Kidney tubule cell (primary cell): Measurements from ENCODE around the gene BLVRB.
"Not testable (repeated sequence)": the region's sequence is repeated elsewhere in the genome, so short reads cannot be mapped to it uniquely, and the experiment has no call there.

Experiments used
- DNase-seq: peaks from one replicate; pipeline ENCODE4 v3.0.0-alpha.2; 2018; ENCODE audit warnings: low spot score

Gene BLVRB

DNA sequence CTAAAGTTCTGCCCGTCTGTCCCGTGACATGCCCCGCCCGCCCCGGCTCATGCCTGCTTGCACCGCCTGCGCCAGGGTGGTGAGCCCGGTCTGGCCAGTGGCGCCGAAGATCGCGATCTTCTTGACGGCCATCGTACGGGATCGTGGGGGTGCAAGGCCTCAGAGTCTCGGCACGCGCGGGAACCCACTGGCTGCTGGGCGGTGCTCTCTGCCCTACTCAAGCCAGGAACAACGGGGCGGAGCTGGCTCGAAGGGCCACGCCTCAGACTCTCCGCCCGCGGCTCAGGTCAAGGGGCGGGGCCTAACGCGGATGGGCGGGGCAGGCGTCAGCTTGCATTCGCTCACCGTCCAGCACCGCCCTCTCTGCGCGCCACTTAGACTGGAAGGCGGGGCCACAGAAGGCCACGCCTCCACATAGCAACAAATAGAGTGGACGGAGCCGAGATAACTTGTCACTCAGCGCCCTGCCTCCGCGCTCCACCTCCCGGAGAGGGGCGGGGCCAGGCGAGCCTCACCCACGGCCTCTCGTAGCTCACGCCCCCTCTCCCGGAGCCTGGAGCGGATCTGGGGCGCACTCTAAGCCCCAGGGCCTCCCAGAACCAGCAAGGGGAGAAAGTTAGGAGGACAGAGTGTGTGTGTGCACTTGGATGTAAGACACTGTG lies at the start of gene BLVRB:
Gene BLVRB, minus strand, starts transcription at position 189 of the 662 bp plus-strand sequence. Its CDS starts 57 bp downstream, at position 132.
- peak; percentile 99 for DNase-seq

- DNase-seq = no peak
Observed at GRCh38 chr19:40513741-40514315, 48.3 kb upstream of the BLVRB start.

- no peak for DNase-seq
Observed at GRCh38 chr19:40513345-40513678, 47.8 kb upstream of the BLVRB start.

GRCh38 chr19:40512473-40513344 lies 47.2 kb upstream of the BLVRB start:
- no peak for DNase-seq

DNA sequence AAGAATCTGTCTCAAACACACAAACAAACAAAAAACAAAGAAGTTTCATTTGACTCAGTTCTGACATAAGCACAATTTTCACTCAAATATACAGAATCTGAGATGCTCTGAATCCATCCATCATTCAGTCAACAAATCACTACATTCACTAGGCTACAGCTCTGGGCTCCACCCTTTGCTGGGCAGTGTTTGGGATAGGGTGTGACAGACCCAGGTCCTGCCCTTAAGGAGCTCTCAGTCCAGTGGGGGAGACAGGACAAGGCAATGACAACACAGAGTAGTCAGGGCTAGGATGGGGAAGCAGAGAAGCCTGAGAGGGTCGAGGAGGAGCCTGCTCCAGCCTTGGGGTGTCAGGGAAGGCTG lies 46.5 kb upstream of the BLVRB start:
- DNase-seq = no peak

DNA sequence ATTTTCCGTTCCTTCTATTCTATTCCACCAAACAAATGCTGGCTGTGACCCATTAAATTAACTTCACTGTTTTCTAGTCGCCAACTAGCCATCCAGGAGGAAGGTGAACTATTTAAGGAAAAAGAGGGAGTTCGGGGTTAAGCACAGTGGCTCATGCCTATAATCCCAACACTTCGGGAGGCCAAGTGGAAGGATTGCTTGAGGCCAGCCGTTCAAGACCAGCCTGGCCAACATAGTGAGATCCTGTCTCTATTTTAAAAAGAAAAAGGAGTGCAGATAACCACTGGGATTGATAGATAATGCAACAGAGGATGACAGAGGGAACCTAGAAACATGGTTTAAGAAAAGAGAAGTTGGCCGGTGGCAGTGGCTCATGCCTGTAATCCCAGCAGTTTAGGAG lies 45.9 kb upstream of the BLVRB start:
- DNase-seq = no peak

DNA sequence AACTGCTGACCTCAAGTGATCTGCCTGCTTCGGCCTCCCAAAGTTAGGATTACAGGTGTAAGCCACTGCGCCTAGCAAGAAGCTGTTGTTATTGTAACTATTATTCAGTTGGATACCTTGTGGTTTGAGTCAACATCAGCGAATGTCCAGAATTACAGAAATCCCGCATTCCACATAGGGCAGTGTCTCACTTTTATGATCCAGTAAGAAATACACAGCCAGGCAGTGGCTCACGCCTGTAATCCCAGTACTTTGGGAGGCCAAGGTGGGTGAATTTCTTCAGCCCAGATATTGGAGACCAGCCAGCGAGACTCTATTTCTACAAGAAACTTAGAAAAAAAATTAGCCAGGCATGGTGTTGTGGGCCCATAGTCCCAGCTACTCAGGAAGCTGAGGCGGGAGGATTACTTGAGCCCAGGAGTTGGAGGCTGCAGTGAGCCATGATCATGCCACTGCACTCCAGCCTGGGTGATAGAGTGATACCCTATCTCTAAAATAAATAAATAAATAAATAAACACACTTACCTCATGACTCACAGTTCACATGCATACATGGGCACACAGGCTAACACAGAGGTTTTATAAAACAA lies 45.1 kb upstream of the BLVRB start:
- DNase-seq = no peak

- no peak for DNase-seq
Observed at GRCh38 chr19:40508739-40509260, 43.3 kb upstream of the BLVRB start.

GRCh38 chr19:40507892-40508291 lies 42.3 kb upstream of the BLVRB start:
- no peak for DNase-seq

GRCh38 chr19:40506099-40506498 lies 40.6 kb upstream of the BLVRB start:
- DNase-seq = no peak

DNA sequence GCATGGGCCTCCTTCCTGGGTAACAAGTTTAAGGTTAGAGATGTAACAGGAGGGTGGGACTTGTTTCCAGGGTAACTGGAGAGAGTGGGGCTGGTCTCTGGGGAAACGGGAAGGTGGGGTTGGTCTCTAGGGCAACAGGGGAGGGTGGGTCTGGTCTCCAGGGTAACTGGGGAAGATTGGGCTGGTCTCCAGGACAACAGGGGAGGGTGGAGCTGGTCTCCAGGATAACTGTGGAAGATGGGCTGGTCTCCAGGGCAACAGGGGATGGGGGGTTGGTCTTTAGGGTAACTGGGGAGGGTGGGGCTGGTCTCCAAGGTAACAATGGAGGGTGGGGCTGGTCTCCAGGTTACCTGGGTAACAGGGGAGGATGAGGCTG lies 37.8 kb upstream of the BLVRB start:
- no peak for DNase-seq

- no peak for DNase-seq
Observed at GRCh38 chr19:40502647-40503319, 37.2 kb upstream of the BLVRB start.

DNA sequence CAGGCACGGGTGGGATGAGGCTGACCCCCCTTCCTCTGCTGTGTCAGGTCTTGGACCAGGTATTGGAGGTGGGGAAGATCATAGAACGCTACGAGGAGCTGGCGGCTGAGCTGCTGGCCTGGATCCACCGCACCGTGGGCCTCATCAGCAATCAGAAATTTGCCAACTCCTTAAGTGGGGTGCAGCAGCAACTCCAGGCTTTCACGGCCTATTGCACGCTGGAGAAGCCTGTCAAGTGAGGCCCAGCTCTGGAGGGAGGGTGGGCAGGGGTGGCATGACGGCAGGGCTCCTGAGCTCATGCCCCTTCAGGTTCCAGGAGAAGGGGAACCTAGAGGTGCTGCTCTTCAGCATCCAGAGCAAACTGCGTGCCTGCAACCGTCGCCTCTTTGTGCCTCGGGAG lies 36.5 kb upstream of the BLVRB start:
- DNase-seq = no peak

DNA sequence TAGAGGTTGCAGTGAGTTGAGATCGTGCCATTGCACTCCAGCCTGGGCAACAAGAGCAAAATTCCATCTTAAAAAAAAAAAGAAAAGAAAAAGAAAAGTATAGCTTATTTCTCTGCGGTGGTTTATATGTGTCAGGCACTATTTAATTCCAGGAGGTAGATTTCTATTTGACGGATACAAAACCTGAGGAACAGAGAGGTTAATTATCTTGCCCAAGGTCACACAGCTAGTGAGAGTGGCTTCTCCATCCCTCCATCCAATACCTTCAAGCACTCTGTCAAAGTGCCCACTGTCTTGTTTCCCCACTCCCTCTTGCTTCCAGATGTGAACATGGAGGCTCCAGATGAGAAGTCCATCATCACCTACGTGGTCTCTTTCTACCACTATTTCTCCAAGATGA lies 36.1 kb upstream of the BLVRB start:
- DNase-seq = no peak

DNA sequence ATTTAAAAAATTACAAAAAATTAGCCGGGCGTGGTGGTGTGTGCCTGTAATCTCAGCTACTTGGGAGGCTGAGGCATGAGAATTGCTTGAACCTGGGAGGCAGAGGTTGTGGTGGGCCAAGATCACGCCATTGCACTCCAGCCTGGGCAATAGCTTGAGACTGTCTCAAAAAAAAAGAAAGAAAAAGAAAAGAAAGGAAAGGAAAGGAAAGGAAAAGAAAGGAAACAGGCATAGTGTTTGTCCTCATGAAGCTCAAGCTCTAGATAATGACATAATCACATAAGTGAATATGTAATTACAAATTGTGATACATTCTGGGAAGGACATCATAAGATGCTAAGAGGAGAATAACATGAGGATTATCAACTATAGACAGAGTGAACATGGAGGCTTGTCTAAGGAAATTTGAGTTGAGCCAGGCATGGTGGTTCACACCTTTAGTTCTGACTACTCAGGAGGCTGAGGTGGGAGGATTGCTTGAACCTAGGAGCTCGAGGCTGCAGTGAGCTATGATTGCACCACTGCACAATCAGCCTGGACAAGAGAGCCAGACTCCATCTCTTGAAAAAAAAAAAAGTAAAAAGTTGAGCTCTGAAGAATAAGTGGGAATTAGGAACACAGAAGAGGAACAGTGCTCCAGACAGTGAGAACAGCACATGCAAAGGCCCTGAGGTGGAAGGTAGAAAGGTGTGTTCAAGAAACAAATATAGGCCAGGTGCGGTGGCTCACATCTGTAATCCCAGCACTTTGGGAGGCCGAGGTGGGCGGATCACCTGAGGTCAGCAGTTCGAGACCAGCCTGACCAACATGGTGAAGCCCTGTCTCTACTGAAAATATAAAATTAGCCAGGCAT lies 35.4 kb upstream of the BLVRB start:
- not testable (repeated sequence) for DNase-seq

DNA sequence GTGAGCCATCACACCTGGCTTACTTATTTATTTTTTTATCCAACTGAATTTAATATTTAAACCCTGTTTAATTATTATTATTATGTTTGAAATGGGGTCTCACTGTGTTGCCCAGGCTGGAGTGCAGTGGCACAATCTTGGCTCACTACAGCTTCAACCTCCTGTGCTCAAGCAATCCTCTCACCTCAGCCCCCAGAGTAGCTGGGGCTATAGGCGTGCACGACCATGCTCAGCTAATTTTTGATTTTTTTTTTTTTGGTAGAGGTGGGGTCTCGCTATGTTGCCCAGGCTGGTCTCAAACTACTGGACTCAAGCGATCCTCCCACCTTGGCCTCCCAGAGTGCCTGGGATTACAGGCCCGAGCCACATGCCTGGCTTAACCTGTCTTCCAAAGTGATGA lies 33.8 kb upstream of the BLVRB start:
- DNase-seq = no peak

GRCh38 chr19:40497214-40497613 lies 31.7 kb upstream of the BLVRB start:
- DNase-seq = no peak

GRCh38 chr19:40494191-40494838 lies 28.8 kb upstream of the BLVRB start:
- no peak for DNase-seq

- DNase-seq = no peak
Observed at GRCh38 chr19:40493778-40494177, 28.2 kb upstream of the BLVRB start.

GRCh38 chr19:40492274-40492673 lies 26.7 kb upstream of the BLVRB start:
- DNase-seq = no peak

- DNase-seq = no peak
Observed at GRCh38 chr19:40489882-40490230, 24.3 kb upstream of the BLVRB start.
